GM15510 (cell line): Measurements from ENCODE around the gene FMNL2.

ENCODE experiments used
- POLR2A ChIP-seq: IDR thresholded peaks from 3 replicates; pipeline ENCODE4 v1.6.1; 2011; ENCODE audit warnings: borderline replicate concordance; ENCODE audit not compliant: insufficient read length; ENCODE audit errors: extremely low read depth

The FMNL2 gene

GRCh38 chr2:152433289-152433688, 98.3 kb downstream of the FMNL2 start:
- TF ChIP-seq POLR2A: no peak

GRCh38 chr2:152433791-152434190, 98.8 kb downstream of the FMNL2 start:
- no peak for TF ChIP-seq POLR2A

GRCh38 chr2:152434395-152435182, 99.6 kb downstream of the FMNL2 start:
- TF ChIP-seq POLR2A: no peak

GRCh38 chr2:152436148-152436547, 101.2 kb downstream of the FMNL2 start:
- TF ChIP-seq POLR2A: no peak

- no peak for TF ChIP-seq POLR2A
These were observed 102.5 kb downstream of the FMNL2 start for GRCh38 chr2:152437276-152438108.

GRCh38 chr2:152440049-152440448, 105.1 kb downstream of the FMNL2 start:
- TF ChIP-seq POLR2A: no peak

GRCh38 chr2:152440460-152440859, 105.5 kb downstream of the FMNL2 start:
- TF ChIP-seq POLR2A: no peak

GRCh38 chr2:152441961-152442360, 107.0 kb downstream of the FMNL2 start:
- TF ChIP-seq POLR2A: no peak

GRCh38 chr2:152443771-152444170, 108.8 kb downstream of the FMNL2 start:
- no peak for TF ChIP-seq POLR2A

- no peak for TF ChIP-seq POLR2A
These were observed 109.5 kb downstream of the FMNL2 start for GRCh38 chr2:152444448-152444847.

- no peak for TF ChIP-seq POLR2A
These were observed 110.4 kb downstream of the FMNL2 start for GRCh38 chr2:152445375-152445774.

GRCh38 chr2:152445791-152446201, 110.8 kb downstream of the FMNL2 start:
- TF ChIP-seq POLR2A: no peak

GRCh38 chr2:152446213-152446612, 111.2 kb downstream of the FMNL2 start:
- TF ChIP-seq POLR2A: no peak

- TF ChIP-seq POLR2A: no peak
These were observed 112.9 kb downstream of the FMNL2 start for GRCh38 chr2:152447897-152448296.

GRCh38 chr2:152448606-152449005, 113.6 kb downstream of the FMNL2 start:
- no peak for TF ChIP-seq POLR2A

GRCh38 chr2:152449578-152449977, 114.6 kb downstream of the FMNL2 start:
- no peak for TF ChIP-seq POLR2A
